ENCODE data around the gene FANCD2OS. TPM values are rescaled to one million over a fixed set of nuclear protein-coding genes. Genes with fewer than 3 reads are reported as not detected.

Gene FANCD2OS
- total and polyA plus RNA-seq, 2 donors (not counting 3 experiments of a cell fraction or from before 2014, with no cell fraction given): not detected

DNA sequence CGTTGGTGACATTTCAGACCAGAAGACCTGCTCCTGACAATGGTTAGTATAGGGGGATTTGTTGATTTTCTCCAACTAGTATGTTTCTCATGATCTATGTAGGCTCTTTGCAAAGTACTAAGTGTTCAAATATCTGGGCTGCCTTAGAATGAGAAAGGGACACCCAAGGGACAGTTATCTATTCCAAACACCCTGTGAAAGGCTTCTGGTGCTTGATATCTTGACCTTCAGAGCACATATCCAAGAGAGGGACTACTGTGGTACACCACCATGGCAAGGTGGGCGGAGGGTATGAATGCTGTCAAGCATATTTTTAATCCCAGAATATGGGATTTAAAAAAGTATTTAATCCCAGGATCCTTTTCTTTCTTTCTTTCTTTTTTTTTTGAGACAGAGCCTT lies 1.1 kb downstream of the FANCD2OS start:
- CTCF ChIA-PET: no interaction called here
- intact Hi-C loops (cut with micrococcal nuclease): no loop called here

More for the DNA sequence above, 1.1 kb downstream of the FANCD2OS start:
- Histone ChIP-seq H3K4me3 (replicated peaks in 1 of 3; ENCODE audit: insufficient read depth in 1 of 3, low read depth in 1 of 3, low read length in 3 of 3) (no peak overlapping the region), H3K27ac (ENCODE audit: insufficient read depth, low read depth, low read length) (no peak overlapping the region), H3K4me2 (ENCODE audit: insufficient read depth, low read length) (no peak overlapping the region), H3K79me2 (ENCODE audit: control insufficient read depth, insufficient read depth, low read length) (no peaks in the 10 kb centered on the region), H2AFZ (ENCODE audit: low read depth, low read length) (no peak overlapping the region), H3K4me1 (ENCODE audit: control insufficient read depth, extremely low read depth, insufficient read depth, low read length) (no peaks in the 10 kb centered on the region), H3K9me3 (replicated peaks; ENCODE audit: control insufficient read depth, insufficient read depth, low read length) (no peaks in the 10 kb centered on the region), H4K20me1 (replicated peaks; ENCODE audit: control insufficient read depth, extremely low read depth, insufficient read depth, low read length) (no peaks in the 10 kb centered on the region), H3K9ac (replicated peaks; ENCODE audit: extremely low read depth, insufficient read depth, low read length) (no peak overlapping the region), H3K36me3 (ENCODE audit: control insufficient read depth in 2 of 2, extremely low read depth in 1 of 2, insufficient read depth in 2 of 2, low read length in 2 of 2) (no peaks in the 10 kb centered on the region), H3K27me3 (ENCODE audit: control insufficient read depth in 2 of 2, insufficient read depth in 2 of 2, low read length in 2 of 2) (no peaks in the 10 kb centered on the region), H3K9me1 (replicated peaks; ENCODE audit: control insufficient read depth, extremely low read depth, insufficient read depth, low read length) (no peaks in the 10 kb centered on the region)
- no peak for FAIRE-seq
- no peak for DNase-seq (ENCODE audit: low read depth, low spot score)
- no TSS peak for BruUV-seq (replicated peaks)
- no peak for TF ChIP-seq JUN (IDR thresholded peaks at IDR 0.05; ENCODE audit: borderline replicate concordance, insufficient read depth, insufficient read length, low read depth)
- TF ChIP-seq POLR2A (IDR thresholded peaks at IDR 0.05; ENCODE audit: low read depth, low read length): no peak
- no peak for TF ChIP-seq GATA2 (IDR thresholded peaks at IDR 0.05; ENCODE audit: insufficient read depth, insufficient read length, low read depth, low read length)
- TF ChIP-seq POLR2AphosphoS5 (IDR thresholded peaks at IDR 0.05; ENCODE audit: insufficient read depth, low read depth, low read length): no peak
- no peak for TF ChIP-seq CTCF (IDR thresholded peaks at IDR 0.05; ENCODE audit: extremely low read depth in 1 of 2, insufficient read depth in 1 of 2, low read depth in 1 of 2, low read length in 2 of 2)
- POLR2A ChIA-PET: no interaction called here
- dilution Hi-C loops (cut with MboI; ENCODE audit: extremely low pct_ligation_motif_present, low sequenced_read_pairs): no loop called here
